Measurements from ENCODE around the gene ZNF519.
"Not testable (repeated sequence)": the region's sequence is repeated elsewhere in the genome, so short reads cannot be mapped to it uniquely, and the experiment has no call there.

ZNF519 gene

DNA sequence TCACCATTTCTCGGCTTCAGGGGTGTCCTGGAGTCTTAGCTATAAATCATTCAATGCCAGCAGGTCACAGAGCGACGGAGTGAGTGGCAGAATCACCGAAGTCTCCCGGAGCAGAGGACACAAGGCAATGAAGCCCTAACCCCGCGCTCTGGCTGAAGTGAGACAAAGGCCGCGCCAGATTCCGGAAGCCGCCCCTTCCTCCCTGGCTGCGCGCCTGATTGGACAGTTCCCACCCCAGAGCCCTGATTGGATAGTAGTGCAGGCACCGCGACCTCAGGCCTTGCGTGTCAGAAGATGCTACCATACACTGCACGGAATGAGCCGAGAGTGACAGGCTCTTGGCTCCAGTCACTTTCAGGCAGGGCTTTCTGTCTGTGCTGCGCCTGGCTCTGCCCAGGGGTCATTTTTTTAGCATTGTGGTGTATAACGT is at the start of gene ZNF519:
Gene ZNF519, minus strand, starts transcription at position 165 of the 430 bp plus-strand sequence. Its CDS starts 158 bp downstream, at position 7.
- peak; percentile 92 for DNase-seq

DNA sequence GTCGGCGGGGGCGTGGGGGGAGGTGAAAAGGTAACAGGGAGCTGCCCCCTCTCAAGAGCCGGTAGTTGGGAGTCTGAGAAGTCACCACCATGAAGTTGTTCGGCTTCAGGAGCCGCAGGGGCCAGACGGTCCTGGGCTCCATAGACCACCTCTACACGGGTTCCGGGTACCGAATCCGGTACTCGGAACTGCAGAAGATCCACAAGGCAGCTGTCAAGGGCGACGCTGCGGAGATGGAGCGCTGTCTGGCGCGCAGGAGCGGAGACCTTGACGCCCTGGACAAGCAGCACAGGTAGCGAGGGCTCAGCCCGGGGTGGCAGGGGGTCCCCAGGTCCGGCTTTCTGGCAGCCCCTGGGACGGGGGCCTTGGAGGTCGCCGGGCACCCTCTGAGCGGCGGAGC is 47.1 kb upstream of the ZNF519 start:
- DNase-seq: no peak

DNA sequence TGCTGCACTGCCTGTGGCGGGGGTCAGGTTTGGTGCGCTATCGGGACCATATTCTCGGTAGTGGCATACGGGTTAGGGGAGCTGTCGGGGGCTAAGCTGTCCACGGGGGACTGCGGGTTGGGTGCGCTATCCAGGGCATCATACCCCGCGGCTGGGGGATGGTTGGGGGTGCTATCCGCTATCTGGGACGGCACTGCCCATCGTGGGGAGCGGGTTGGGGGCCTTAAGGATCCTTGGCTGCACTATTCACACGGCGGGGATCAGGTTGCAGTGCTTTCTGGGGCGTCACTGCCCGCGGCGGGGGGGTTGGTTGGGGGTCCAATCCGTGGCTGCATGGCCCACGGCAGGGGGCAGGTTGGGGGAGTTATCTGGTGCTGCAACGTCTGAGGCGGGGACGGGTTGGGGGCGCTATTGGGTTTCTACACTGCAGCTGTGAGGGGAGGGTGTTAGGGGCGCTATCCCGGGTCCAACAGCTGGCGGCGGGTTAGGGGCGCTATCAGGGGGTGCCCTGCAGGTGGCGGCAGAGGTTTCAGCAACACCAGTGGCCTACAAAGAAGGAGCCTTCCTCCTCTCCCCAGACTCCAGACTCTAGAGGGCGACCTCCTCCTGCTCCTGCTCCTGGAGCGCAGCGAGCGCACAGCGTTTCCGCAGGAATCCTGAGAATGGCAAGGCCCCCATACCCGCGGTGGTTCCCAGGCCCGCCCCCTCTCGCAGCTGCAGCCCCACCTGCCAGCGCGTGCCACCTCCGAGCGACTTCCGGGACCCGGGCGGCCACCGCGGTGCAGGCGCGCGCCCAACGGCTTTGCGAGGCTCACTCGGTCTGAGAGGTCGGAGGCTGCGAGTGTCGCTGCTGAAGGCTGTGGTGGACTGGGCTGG is 46.3 kb upstream of the ZNF519 start:
- peak; percentile 68 for DNase-seq

DNA sequence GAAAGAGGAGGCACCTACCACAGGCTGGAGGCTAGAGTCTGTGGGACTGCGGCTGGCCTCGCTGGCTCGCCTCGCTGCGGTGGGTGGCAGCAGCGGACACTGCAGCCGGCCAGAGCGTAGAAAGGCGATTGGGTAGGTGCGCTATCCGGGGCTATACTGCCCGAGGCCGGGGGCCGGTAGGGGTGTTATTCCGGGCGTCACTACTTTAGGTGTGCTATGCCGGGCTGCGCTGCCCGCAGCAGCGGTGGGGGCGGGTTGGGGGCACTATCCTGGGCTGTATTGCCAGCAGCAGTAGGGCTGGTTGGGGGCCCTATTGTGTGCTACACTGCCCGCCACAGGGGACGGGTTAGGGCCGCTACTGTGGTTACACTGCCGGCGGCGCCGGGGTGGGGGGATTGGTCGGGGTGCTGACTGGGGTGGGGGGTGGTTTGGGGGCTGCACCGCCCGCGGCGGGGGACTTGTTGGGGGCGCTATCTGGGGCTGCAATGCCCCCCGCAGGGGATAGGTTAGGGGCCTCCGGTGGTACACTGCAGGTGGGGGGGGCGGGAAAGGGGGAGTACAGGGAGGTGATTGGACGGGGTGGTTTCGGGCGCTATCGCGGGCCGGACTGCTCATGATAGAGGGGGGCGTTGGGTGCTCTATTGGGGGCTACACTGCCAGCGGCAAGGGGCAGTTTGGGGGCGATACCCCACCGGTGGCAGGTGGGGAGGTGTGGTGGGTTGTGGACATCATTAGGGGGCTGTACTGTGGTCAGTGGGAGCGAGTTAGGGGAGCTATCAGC is 45.5 kb upstream of the ZNF519 start:
- not testable (repeated sequence) for DNase-seq

DNA sequence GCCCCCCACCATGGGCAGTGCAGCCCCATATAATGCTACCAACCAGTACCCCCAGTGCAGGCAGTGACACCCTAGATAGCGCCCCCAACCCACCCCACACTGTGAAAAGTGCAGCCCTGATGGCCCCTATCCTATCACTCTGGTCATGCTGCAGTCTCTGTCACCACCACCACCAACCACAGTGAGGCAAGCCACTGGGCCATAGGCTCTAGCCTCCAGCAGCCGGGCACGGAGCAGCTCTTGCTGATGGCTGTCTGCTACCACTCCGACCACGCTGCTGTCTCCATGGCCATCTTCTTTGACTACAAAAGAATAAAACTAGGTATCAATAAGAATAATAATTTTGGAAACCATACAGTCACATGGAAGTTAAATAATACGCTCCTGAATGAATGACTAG is 43.2 kb upstream of the ZNF519 start:
- not testable (repeated sequence) for DNase-seq

DNA sequence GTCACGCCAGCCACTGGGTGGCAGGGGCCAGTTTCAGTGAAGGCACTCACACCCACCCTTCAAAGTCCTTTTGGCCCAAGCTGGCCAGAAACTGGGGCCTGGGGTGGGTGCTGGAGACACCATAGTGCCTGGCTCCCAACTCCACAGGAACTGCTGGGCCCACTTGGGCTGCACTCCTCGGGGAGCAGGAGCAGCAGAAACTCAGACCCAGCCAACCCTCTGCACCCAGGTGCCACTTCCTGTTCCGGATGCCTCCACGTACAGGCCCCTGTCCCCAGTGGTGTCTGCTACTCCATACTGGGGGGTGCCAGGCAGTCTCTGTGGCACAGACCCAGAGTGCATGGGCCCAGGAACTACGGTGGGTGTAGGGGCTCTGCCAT is 42.5 kb upstream of the ZNF519 start:
- DNase-seq: no peak

DNA sequence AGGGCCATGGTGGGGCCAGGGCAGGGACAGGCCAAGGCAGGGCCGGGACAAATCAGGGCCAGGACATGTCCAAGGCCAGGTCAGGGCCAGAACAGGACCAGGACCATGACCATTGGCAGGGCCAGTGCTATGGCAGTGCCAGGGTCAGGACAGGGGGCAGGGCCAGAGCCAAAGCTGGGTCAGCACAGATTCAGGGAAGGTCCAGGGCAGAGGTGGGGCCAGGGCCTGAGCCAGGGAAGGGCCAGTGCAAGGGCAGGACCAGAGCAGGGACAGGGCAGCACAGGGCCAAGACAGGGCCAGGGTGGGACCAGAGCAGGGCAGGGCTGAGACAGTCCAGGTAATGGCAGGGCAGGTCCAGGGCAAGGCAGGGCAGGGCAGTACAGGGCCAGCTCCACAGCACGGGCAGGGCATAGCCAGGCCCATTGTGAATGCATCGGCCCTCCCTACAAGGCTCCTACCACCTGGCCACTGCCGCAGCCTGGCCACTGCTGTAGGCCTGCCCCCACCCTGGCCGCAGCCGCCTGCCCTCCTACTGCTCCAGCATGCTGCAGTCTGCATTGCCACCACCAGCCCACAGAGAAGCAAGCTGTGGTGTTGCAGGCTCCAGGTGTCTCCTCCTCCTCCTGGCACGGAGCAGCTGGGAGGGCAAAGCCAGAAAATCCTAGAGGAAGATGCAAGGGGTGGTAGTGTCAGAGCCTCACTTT is 41.9 kb upstream of the ZNF519 start:
- not testable (repeated sequence) for DNase-seq

DNA sequence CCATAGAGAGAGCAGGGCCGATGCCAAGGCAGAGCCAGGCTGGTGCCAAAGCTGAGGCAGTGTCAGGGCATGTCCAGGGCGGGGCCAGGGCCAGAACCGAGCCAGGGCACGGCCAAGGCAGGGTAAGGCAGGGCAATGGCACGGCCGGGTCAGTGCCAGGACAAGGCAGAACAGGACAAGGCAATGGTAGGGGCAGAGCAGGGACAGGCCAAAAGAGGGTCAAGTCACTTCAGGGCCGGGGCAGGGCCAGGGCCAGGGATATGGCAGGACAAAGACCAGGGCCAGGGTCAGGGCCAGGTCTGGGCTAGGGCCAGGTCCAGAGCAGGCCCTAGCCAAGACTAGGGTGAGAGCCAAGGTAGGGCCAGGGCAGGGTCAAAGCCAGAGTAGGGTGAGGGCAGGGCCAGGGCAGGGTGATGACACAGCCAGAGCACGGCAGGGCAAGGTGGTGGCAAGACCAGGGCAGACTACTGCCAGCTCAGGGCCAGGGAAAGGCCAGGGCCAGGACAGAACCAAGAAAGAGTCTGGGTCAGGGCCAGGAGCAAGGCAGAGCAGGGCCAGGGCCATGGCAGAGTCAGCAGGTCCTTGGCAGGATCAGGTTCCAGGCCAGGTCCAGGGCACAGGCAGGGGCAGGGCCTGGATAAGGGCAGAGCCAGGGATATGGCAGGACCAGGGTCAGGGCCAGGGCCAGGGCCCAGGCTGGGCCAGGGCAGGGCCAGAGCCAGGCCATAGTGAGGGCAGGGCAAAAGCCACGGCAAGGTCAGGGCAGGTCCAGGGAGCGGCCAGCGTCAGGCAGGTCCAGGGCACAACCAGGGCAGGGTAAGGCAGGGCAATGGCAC is 41.1 kb upstream of the ZNF519 start:
- not testable (repeated sequence) for DNase-seq

DNA sequence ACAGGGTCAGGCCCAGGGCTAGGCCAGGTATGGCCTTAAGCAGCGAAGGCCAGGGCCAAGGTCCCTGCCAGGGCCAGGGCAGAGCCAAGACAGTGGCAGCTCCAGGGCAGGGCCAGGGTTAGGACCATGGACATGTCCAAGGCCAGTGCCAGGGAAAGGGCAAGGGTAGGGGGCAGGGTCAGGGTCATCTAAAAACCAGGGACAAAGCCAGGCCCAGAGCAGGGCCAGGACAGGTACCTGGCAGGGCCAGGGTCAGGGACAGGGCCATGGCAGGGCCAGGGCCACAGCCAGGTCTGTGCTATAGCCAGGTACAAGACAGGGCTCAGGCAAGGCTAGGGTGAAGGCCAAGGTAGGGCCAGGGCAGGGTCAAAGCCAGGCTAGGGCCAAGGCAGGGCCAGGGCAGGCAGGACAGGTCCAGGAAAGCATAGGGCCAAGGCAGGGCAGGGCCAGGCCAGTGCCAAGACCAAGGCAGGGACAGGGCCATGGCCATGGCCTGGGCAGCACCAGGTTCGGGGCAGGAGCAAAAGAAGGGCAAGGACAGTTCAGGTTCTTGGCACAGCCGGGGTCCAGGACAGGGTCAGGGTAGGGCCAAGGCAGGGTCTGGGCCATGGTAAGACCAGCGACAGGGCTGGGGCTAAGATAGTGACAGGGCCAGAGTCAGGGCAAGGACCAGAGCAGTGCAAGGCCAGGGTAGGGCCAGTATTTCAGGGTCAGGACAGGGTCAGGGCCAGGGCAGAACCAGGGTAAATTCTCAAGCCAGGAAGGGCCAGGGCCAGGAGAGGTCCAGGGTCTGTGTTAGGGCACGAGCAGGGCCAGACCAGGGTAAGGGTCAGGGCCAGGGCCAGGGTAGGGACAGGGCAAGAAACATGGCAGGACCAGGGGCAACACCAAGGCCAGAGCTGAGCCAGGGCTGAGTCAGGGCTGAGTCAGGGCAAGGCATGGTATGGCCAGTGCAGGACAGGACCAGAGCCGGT is 40.2 kb upstream of the ZNF519 start:
- DNase-seq: not testable (repeated sequence)

DNA sequence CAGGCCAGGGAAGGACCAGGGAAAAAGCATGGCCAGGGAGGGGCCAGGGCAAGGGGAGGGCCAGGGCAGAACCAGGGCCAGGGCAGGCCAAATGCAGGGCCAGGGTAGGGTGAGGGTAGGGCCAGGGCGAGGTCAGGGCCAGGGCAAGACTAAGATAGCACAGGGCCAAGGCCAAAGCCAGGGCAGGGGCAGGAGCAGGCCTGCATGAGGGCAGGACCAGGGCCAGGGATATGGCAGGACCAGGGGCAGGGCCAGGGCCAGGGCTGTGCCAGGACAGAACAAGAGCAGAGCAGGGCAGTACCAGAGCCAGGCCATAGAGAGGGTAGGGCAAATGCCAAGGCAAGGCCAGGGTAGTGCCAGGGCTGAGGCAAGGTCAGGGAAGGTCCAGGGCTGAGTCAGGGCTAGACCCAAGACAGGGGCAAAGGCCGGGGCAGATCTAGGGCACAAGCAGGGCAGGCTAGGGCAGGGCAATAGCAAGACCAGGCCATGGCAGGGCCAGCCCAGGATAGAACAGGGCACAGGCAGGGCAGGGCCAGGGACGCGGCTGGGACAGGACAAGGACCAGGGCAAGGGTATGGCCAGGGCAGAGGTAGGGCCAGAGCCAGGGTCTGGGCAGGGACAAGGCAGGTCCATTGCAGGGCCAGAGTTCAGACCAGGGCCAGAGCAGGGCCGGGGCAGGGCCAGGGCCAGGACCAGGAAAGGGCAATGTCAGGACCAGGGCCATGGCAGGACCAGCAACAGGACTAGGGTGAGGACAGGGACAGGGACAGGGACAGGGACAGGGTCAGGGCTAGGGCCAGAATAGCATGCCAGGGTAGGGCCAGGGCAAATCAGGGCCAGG is 39.3 kb upstream of the ZNF519 start:
- not testable (repeated sequence) for DNase-seq

DNA sequence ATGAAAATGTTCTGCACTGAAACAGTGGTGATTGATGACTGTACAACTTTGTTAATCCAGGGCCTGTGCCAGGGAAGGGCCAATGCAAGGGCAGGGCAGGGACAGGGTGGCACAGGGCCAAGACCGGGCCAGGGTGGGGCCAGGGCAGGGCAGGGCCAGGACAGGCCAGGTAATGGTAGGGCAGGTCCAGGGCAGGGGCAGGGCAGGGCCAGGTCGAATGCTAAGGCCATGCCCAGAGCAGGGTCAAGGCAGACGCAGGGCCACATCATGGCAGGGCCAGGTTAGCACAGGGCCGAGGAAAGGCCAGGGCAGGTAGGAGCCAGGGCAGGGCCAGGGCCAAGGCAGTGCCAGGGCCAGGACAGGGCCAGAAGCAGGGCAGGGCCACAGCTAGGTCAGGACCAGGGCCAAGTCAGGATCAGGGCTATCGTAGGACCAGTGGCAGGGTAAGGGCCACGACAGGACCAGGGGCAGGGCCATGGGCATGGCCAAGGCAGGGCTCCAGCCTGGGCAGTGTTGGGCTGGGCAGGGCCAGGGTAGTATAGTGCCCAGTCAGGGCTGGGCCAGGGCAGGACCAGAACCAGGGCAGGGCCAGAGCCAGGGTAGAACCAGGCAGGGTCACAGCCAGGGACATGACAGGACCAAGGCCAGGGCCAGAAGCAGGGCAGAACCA is 38.3 kb upstream of the ZNF519 start:
- DNase-seq: peak; percentile 33

DNA sequence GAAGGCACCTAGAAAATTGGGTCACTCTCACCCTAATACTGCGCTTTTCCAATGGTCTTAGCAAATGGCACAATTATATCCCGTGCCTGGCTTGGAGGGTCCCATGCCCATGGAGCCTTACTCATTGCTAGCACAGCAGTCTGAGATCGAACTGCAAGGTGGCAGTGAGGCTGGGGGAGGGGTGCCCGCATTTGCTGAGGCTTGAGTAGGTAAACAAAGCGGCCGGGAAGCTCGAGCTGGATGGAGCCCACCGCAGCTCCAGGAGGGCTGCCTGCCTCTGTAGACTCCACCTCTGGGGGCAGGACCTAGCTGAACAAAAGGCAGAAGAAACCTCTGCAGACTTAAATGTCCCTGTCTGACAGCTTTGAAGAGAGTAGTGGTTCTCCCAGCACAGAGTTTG is 30.7 kb upstream of the ZNF519 start:
- DNase-seq: not testable (repeated sequence)

DNA sequence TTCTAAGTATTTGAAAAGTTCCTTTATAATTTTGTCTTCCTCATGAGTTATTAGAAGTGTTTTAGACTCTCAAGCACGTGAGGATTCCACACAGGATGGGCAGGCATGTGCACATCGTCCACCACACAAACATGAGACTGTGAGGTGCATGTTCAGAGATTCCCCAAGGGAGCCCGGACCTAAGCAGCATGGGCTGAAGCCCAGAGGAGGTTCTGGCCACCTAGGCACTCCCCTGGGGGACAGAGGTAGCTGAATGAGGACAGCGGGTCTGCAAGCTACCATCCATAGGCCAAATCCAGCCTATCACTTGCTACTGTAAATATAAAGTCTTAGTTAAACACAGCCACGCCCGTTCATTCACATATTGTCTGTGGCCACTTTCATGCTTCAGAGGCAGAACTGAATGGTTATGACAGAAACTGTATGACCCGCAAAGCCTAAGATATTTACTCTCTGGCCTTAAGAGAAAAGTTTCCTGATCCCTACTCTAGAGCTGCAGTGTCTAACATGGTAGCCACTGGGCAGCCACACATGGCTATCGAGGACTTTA is 19.4 kb upstream of the ZNF519 start:
- DNase-seq: not testable (repeated sequence)

DNA sequence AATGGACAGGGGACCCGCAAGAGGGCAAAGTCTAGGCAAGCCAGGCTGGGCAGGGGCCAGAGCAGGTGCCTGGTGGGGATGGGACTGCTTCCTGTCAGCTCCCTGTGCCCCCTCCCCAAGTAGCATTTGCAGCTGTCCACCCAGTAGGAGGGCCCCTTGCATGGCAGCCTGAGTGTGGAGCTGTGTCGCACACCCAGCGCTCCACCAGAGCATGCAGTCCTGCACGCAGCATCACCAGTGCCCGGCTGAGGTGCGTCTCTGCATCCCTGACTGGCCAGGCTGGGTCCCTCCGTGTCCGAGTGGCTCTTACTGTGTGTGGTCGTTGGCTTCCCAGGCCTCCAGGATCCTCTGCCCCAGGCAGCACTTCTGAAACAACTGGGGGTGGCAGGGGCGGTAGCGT is 18.5 kb upstream of the ZNF519 start:
- DNase-seq: not testable (repeated sequence)

DNA sequence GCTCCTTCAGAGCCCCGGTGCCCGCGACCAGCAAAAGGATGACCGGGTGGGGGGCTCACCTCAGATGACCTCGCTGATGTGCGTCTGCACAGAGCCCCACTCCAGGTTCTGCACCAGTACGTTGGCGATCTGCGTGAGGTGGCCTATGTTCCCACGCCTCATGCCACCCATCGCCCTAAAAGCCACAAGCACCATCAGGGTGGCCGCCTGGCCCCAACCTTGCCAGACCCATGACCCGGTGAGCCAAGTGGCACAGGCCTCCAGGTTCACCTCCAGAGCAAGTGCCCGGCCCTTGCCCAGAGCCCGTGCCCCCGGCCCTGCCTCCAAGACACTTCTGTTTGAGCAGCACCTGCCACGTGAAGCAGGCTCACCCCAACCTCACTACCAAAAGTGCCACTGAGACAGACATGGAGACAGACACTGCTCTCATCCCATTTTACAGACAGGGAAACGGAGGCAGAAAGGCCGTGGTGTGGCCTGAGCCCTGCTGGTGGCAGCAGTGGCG is 17.7 kb upstream of the ZNF519 start:
- DNase-seq: not testable (repeated sequence)

DNA sequence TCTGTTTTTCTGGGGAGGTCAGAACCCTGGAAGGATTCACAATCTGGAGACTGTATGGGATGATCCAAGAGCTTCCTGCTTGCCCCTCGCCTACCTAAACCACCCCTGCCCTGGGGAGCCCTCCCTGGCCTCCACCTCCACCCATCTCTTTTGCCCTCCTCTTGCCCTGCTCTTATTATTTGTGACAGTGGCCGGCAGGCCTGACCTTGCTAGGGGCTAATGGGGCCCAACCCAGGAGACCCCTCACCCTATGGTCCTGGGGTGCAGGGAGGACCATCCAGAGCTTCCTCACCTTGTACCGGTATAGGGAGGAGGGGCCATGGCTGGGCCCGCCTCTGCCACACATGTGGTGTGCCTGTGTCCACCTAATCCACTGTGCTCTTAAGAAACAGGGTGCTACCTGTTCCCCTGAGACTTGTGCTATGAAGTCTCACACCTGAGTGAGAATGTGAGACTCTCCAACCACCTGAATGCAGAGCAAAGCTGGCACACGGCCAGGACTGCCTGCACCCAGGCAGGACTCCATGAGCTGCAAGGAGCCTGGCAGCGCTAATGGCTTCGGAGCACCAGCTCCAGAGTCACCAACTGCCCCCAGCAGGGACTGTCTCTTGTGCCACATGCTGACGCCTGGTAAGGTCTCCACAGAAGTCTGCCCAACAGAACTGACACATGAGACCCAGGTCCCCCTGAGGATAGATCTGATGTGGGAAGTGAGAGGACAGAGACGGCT is 17.1 kb upstream of the ZNF519 start:
- DNase-seq: not testable (repeated sequence)

DNA sequence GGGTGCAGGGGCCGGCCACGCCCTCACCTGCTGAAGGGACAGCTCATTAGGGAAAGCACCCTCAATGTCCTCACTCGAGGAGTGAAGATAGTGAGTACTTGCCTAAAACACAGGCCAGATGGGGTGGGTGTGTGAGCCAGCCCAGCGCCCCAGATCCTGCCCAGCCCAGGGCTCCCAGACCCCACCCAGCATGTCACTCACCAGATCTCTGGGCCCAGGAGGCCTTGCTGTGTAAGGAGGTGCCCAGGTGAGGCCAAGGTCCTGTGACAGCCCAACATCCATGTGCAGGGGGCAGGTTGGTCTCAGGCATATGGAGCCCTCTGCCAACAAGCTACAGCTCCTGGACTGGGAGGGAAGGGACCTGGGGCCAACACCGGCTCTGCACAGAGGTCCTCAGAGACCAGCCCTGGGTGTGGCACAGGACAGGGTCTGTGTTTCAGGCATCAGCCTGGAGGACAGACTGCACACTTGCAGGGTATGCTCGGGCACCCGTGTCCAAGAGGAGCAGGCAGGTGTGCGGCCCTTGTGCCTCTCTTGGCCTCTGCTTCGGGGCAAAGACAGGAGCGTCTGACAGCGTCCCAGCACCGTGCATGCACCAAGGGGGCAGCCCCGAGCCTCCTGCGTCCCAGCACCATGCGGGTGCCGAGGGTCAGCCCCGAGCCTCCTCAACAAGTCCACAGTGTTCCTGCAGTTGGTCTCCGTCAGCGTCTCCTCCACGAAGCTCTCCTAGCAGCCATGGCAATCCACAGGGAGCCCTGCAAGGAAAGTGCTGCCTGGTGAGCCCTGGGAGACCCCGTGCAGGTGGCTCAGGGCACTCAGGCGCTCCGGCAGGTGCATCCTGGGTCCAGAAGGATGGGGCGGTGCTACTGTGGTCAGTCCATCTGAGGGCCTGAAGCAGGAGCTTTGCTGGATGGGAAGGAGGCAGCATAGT is 16.0 kb upstream of the ZNF519 start:
- DNase-seq: not testable (repeated sequence)
